Uterus (tissue), 2 donors: ENCODE results near the gene TANGO6.

Source experiments
- CTCF ChIP-seq, 4 experiments: fragments of 200-600 bp in 2 of 4; fragments of 450-650 bp in 2 of 4; sonication (generic) in 2 of 4; IDR thresholded peaks; one replicate each; pipeline ENCODE4 v1.5.1; 2016 to 2019; ENCODE audit warnings: antibody characterized with exemption in 4 of 4, mild to moderate bottlenecking in 2 of 4, moderate library complexity in 1 of 4
- POLR2A ChIP-seq, 2 donors: fragments of 450-650 bp; IDR thresholded peaks; one replicate each; pipeline ENCODE4 v1.6.1; 2016; ENCODE audit warnings: antibody characterized with exemption in 2 of 2, mild to moderate bottlenecking in 1 of 2, moderate library complexity in 1 of 2

GRCh38 chr16:68923116-68923515 is 79.8 kb downstream of the TANGO6 start:
- TF ChIP-seq CTCF (IDR thresholded peaks at IDR 0.05), result no peak
- TF ChIP-seq POLR2A (IDR thresholded peaks at IDR 0.05), result no peak
